ENCODE measurements around the gene PKP1.

The PKP1 gene

GRCh38 chr1:201298396-201299381 lies 15.4 kb downstream of the PKP1 start:
- no peak overlapping the region for H2AFZ ChIP-seq (ENCODE audit: low read length)
- no peaks in the 10 kb centered on the region for H3K9me3 ChIP-seq (ENCODE audit: low read length)
- H3K27ac ChIP-seq (ENCODE audit: low read depth, low read length, poor library complexity, severe bottlenecking), result no peak overlapping the region
- no peaks in the 10 kb centered on the region for H3F3A ChIP-seq (ENCODE audit: insufficient read depth, low read length)
- no peaks in the 10 kb centered on the region for H3K9me2 ChIP-seq (ENCODE audit: low read depth, low read length)
- H4K20me1 ChIP-seq (ENCODE audit: insufficient read depth, low read length), result no peaks in the 10 kb centered on the region
- no peaks in the 10 kb centered on the region for H3K4me1 ChIP-seq (ENCODE audit: insufficient read depth, low read length, severe bottlenecking)
- no peak overlapping the region for H3K4me3 ChIP-seq (ENCODE audit: low read depth, low read length, poor library complexity, severe bottlenecking)
- no peak overlapping the region for H3K9ac ChIP-seq (ENCODE audit: low read length)
- no peak overlapping the region for H3K4me2 ChIP-seq (ENCODE audit: low read length)
- H3K79me2 ChIP-seq (ENCODE audit: insufficient read depth, low read length), result no peaks in the 10 kb centered on the region
- H3K36me3 ChIP-seq (ENCODE audit: insufficient read depth, low read length), result no peaks in the 10 kb centered on the region
- H3K27me3 ChIP-seq (ENCODE audit: insufficient read depth, low read length), result no peaks in the 10 kb centered on the region; the same call in 1 of the 2 replicates
- TF ChIP-seq CTCF (IDR thresholded peaks at IDR 0.05; ENCODE audit: low read length) (no peak), EZH2 (IDR thresholded peaks at IDR 0.05; ENCODE audit: borderline replicate concordance, low read length) (no peak)

GRCh38 chr1:201299968-201300367 lies 16.7 kb downstream of the PKP1 start:
- Histone ChIP-seq H3K9ac (ENCODE audit: low read length) (no peak overlapping the region), H3F3A (ENCODE audit: insufficient read depth, low read length) (no peaks in the 10 kb centered on the region), H3K9me2 (ENCODE audit: low read depth, low read length) (no peaks in the 10 kb centered on the region), H3K36me3 (ENCODE audit: insufficient read depth, low read length) (no peaks in the 10 kb centered on the region), H3K4me3 (ENCODE audit: low read depth, low read length, poor library complexity, severe bottlenecking) (no peak overlapping the region), H4K20me1 (ENCODE audit: insufficient read depth, low read length) (no peaks in the 10 kb centered on the region), H3K9me3 (ENCODE audit: low read length) (no peaks in the 10 kb centered on the region), H3K4me2 (ENCODE audit: low read length) (no peak overlapping the region), H3K4me1 (ENCODE audit: insufficient read depth, low read length, severe bottlenecking) (no peaks in the 10 kb centered on the region), H3K79me2 (ENCODE audit: insufficient read depth, low read length) (no peaks in the 10 kb centered on the region), H3K27ac (ENCODE audit: low read depth, low read length, poor library complexity, severe bottlenecking) (no peak overlapping the region), H2AFZ (ENCODE audit: low read length) (no peak overlapping the region), H3K27me3 (ENCODE audit: insufficient read depth, low read length) (no peaks in the 10 kb centered on the region; the same call in 1 of the 2 replicates)
- TF ChIP-seq EZH2 (IDR thresholded peaks at IDR 0.05; ENCODE audit: borderline replicate concordance, low read length) (no peak), CTCF (IDR thresholded peaks at IDR 0.05; ENCODE audit: low read length) (no peak)

- no peak overlapping the region for H2AFZ ChIP-seq (ENCODE audit: low read length)
- no peaks in the 10 kb centered on the region for H3K79me2 ChIP-seq (ENCODE audit: insufficient read depth, low read length)
- H3K4me3 ChIP-seq (ENCODE audit: low read depth, low read length, poor library complexity, severe bottlenecking), result no peak overlapping the region
- H3K4me2 ChIP-seq (ENCODE audit: low read length), result no peak overlapping the region
- H3K9ac ChIP-seq (ENCODE audit: low read length), result no peak overlapping the region
- no peaks in the 10 kb centered on the region for H3K9me3 ChIP-seq (ENCODE audit: low read length)
- no peak overlapping the region for H3K27ac ChIP-seq (ENCODE audit: low read depth, low read length, poor library complexity, severe bottlenecking)
- no peaks in the 10 kb centered on the region for H4K20me1 ChIP-seq (ENCODE audit: insufficient read depth, low read length)
- no peaks in the 10 kb centered on the region for H3K4me1 ChIP-seq (ENCODE audit: insufficient read depth, low read length, severe bottlenecking)
- no peaks in the 10 kb centered on the region for H3K36me3 ChIP-seq (ENCODE audit: insufficient read depth, low read length)
- TF ChIP-seq CTCF (IDR thresholded peaks at IDR 0.05; ENCODE audit: low read length) (no peak), EZH2 (IDR thresholded peaks at IDR 0.05; ENCODE audit: borderline replicate concordance, low read length) (no peak)
- no peaks in the 10 kb centered on the region; the same call in 1 of the 2 replicates for H3K27me3 ChIP-seq (ENCODE audit: insufficient read depth, low read length)
- H3F3A ChIP-seq (ENCODE audit: insufficient read depth, low read length), result no peaks in the 10 kb centered on the region
- no peaks in the 10 kb centered on the region for H3K9me2 ChIP-seq (ENCODE audit: low read depth, low read length)
Observed at GRCh38 chr1:201300641-201301040, 17.3 kb downstream of the PKP1 start.
